ENCODE data around the gene APBB2. TPM values are rescaled to one million over a fixed set of nuclear protein-coding genes. Genes with fewer than 3 reads are reported as not detected.

The APBB2 gene
- total and polyA plus RNA-seq, 7 experiments from 2014 or later: 0.42 to 1.5 (median 0.59) TPM; not detected in 2

- Mint-ChIP-seq H3K36me3 (peaks cover 0 to 18% (median 1%) of the 10 kb centered on the region in 5 donors), H3K27ac (no peak overlapping the region)
- POLR2A ChIA-PET: no interaction called here
Observed at GRCh38 chr4:41024556-41025491, 189.5 kb downstream of the APBB2 start.

GRCh38 chr4:41022116-41022515 is 192.2 kb downstream of the APBB2 start:
- Histone ChIP-seq H3K4me1 (ENCODE audit: control insufficient read depth in 2 of 2, insufficient read depth in 2 of 2, low read length in 2 of 2) (no peaks in the 10 kb centered on the region), H3K27me3 (ENCODE audit: control insufficient read depth in 2 of 2, insufficient read depth in 2 of 2, low read length in 2 of 2) (no peaks in the 10 kb centered on the region), H3K27ac (ENCODE audit: low read depth, low read length) (no peak overlapping the region), H3K4me3 (ENCODE audit: low read length) (no peak overlapping the region), H3K36me3 (ENCODE audit: control insufficient read depth in 2 of 3, insufficient read depth in 3 of 3, low read length in 3 of 3) (no peaks in the 10 kb centered on the region), H3K9me3 (ENCODE audit: control insufficient read depth in 2 of 3, low read length in 3 of 3) (peaks cover 4 to 28% (median 5%) of the 10 kb centered on the region in 3 experiments)
- H3K36me3 Mint-ChIP-seq: peaks cover 0 to 15% (median 1%) of the 10 kb centered on the region in 5 donors
- ChIA-PET POLR2A (no interaction called here), CTCF (no interaction called here)
- H3K27ac Mint-ChIP-seq: no peak overlapping the region
- no peaks in the 10 kb centered on the region for H3K4me1 Mint-ChIP-seq
- ATAC-seq: no peak
- H3K4me3 Mint-ChIP-seq: no peak overlapping the region
- peaks cover 5 to 52% (median 23%) of the 10 kb centered on the region in 11 donors for H3K9me3 Mint-ChIP-seq
- no peak for DNase-seq
- peaks cover 0 to 6% (median 3%) of the 10 kb centered on the region in 5 donors for H3K27me3 Mint-ChIP-seq
- intact Hi-C loops (cut with micrococcal nuclease): no loop called here

More at GRCh38 chr4:41024556-41025491, 189.5 kb downstream of the APBB2 start:
- H3K27me3 ChIP-seq (ENCODE audit: control insufficient read depth in 2 of 2, insufficient read depth in 2 of 2, low read length in 2 of 2): no peaks in the 10 kb centered on the region
- H3K27ac ChIP-seq (ENCODE audit: low read depth, low read length): no peak overlapping the region
- H3K9me3 ChIP-seq (ENCODE audit: control insufficient read depth in 2 of 3, low read length in 3 of 3): peaks cover 4 to 28% (median 5%) of the 10 kb centered on the region in 3 experiments
- H3K4me3 ChIP-seq (ENCODE audit: low read length): no peak overlapping the region
- no peaks in the 10 kb centered on the region for H3K4me1 ChIP-seq (ENCODE audit: control insufficient read depth in 2 of 2, insufficient read depth in 2 of 2, low read length in 2 of 2)
- intact Hi-C loops (cut with micrococcal nuclease): no loop called here
- Mint-ChIP-seq H3K27me3 (peaks cover 0 to 4% (median 0%) of the 10 kb centered on the region in 5 donors), H3K4me3 (no peak overlapping the region), H3K4me1 (no peaks in the 10 kb centered on the region), H3K9me3 (peaks cover 10 to 54% (median 38%) of the 10 kb centered on the region in 11 donors)
- DNase-seq (no peak), ATAC-seq (no peak)
- CTCF ChIA-PET: no interaction called here
- H3K36me3 ChIP-seq (ENCODE audit: control insufficient read depth in 2 of 3, insufficient read depth in 3 of 3, low read length in 3 of 3): no peaks in the 10 kb centered on the region

GRCh38 chr4:41015016-41015675 is 199.2 kb downstream of the APBB2 start:
- Histone ChIP-seq H3K4me1 (ENCODE audit: control insufficient read depth in 2 of 2, insufficient read depth in 2 of 2, low read length in 2 of 2) (no peaks in the 10 kb centered on the region), H3K36me3 (ENCODE audit: control insufficient read depth in 2 of 3, insufficient read depth in 3 of 3, low read length in 3 of 3) (no peaks in the 10 kb centered on the region), H3K4me3 (ENCODE audit: low read length) (no peak overlapping the region), H3K27ac (ENCODE audit: low read depth, low read length) (no peak overlapping the region), H3K27me3 (ENCODE audit: control insufficient read depth in 2 of 2, insufficient read depth in 2 of 2, low read length in 2 of 2) (no peaks in the 10 kb centered on the region), H3K9me3 (ENCODE audit: control insufficient read depth in 2 of 3, low read length in 3 of 3) (no peaks in the 10 kb centered on the region)
- ATAC-seq (no peak), DNase-seq (no peak)
- Mint-ChIP-seq H3K4me3 (no peak overlapping the region), H3K27ac (no peak overlapping the region), H3K9me3 (peaks cover 0 to 2% (median 0%) of the 10 kb centered on the region in 11 donors), H3K27me3 (peaks cover 0 to 14% (median 3%) of the 10 kb centered on the region in 5 donors), H3K4me1 (no peaks in the 10 kb centered on the region), H3K36me3 (no peaks in the 10 kb centered on the region)
- ChIA-PET POLR2A (no interaction called here), CTCF (no interaction called here)
- intact Hi-C loops (cut with micrococcal nuclease): no loop called here

GRCh38 chr4:41014158-41014557 is 200.2 kb downstream of the APBB2 start:
- ChIA-PET POLR2A (no interaction called here), CTCF (no interaction called here)
- no peak overlapping the region for H3K4me3 Mint-ChIP-seq

GRCh38 chr4:41013746-41014145 is 200.6 kb downstream of the APBB2 start:
- Histone ChIP-seq H3K36me3 (ENCODE audit: control insufficient read depth in 2 of 3, insufficient read depth in 3 of 3, low read length in 3 of 3) (no peaks in the 10 kb centered on the region), H3K9me3 (ENCODE audit: control insufficient read depth in 2 of 3, low read length in 3 of 3) (no peaks in the 10 kb centered on the region), H3K4me3 (ENCODE audit: low read length) (no peak overlapping the region), H3K4me1 (ENCODE audit: control insufficient read depth in 2 of 2, insufficient read depth in 2 of 2, low read length in 2 of 2) (no peaks in the 10 kb centered on the region), H3K27ac (ENCODE audit: low read depth, low read length) (no peak overlapping the region), H3K27me3 (ENCODE audit: control insufficient read depth in 2 of 2, insufficient read depth in 2 of 2, low read length in 2 of 2) (no peaks in the 10 kb centered on the region)
- ChIA-PET CTCF (no interaction called here), POLR2A (no interaction called here)
- no peaks in the 10 kb centered on the region for H3K4me1 Mint-ChIP-seq
- ATAC-seq (no peak), DNase-seq (no peak)
- peaks cover 0 to 2% (median 0%) of the 10 kb centered on the region in 11 donors for H3K9me3 Mint-ChIP-seq
- no peak overlapping the region for H3K4me3 Mint-ChIP-seq
- intact Hi-C loops (cut with micrococcal nuclease): no loop called here
- H3K36me3 Mint-ChIP-seq: no peaks in the 10 kb centered on the region
- peaks cover 0 to 14% (median 3%) of the 10 kb centered on the region in 5 donors for H3K27me3 Mint-ChIP-seq
- H3K27ac Mint-ChIP-seq: no peak overlapping the region

More at GRCh38 chr4:41014158-41014557, 200.2 kb downstream of the APBB2 start:
- Mint-ChIP-seq H3K9me3 (peaks cover 0 to 2% (median 0%) of the 10 kb centered on the region in 11 donors), H3K4me1 (no peaks in the 10 kb centered on the region), H3K27ac (no peak overlapping the region), H3K36me3 (no peaks in the 10 kb centered on the region), H3K27me3 (peaks cover 0 to 14% (median 3%) of the 10 kb centered on the region in 5 donors)
- no peaks in the 10 kb centered on the region for H3K36me3 ChIP-seq (ENCODE audit: control insufficient read depth in 2 of 3, insufficient read depth in 3 of 3, low read length in 3 of 3)
- no peak overlapping the region for H3K27ac ChIP-seq (ENCODE audit: low read depth, low read length)
- H3K4me1 ChIP-seq (ENCODE audit: control insufficient read depth in 2 of 2, insufficient read depth in 2 of 2, low read length in 2 of 2): no peaks in the 10 kb centered on the region
- ATAC-seq (no peak), DNase-seq (no peak)
- H3K9me3 ChIP-seq (ENCODE audit: control insufficient read depth in 2 of 3, low read length in 3 of 3): no peaks in the 10 kb centered on the region
- intact Hi-C loops (cut with micrococcal nuclease): no loop called here
- H3K27me3 ChIP-seq (ENCODE audit: control insufficient read depth in 2 of 2, insufficient read depth in 2 of 2, low read length in 2 of 2): no peaks in the 10 kb centered on the region
- no peak overlapping the region for H3K4me3 ChIP-seq (ENCODE audit: low read length)

GRCh38 chr4:41012911-41013310 is 201.4 kb downstream of the APBB2 start:
- ChIA-PET CTCF (no interaction called here), POLR2A (no interaction called here)
- Mint-ChIP-seq H3K9me3 (peaks cover 0 to 2% (median 0%) of the 10 kb centered on the region in 11 donors), H3K27me3 (peaks cover 0 to 14% (median 3%) of the 10 kb centered on the region in 5 donors), H3K36me3 (no peaks in the 10 kb centered on the region), H3K27ac (no peak overlapping the region), H3K4me1 (no peaks in the 10 kb centered on the region), H3K4me3 (no peak overlapping the region)
- no peaks in the 10 kb centered on the region for H3K27me3 ChIP-seq (ENCODE audit: control insufficient read depth in 2 of 2, insufficient read depth in 2 of 2, low read length in 2 of 2)
- H3K36me3 ChIP-seq (ENCODE audit: control insufficient read depth in 2 of 3, insufficient read depth in 3 of 3, low read length in 3 of 3): no peaks in the 10 kb centered on the region
- intact Hi-C loops (cut with micrococcal nuclease): no loop called here
- H3K9me3 ChIP-seq (ENCODE audit: control insufficient read depth in 2 of 3, low read length in 3 of 3): no peaks in the 10 kb centered on the region
- ATAC-seq (no peak), DNase-seq (no peak)
- H3K4me3 ChIP-seq (ENCODE audit: low read length): no peak overlapping the region
- H3K4me1 ChIP-seq (ENCODE audit: control insufficient read depth in 2 of 2, insufficient read depth in 2 of 2, low read length in 2 of 2): no peaks in the 10 kb centered on the region
- H3K27ac ChIP-seq (ENCODE audit: low read depth, low read length): no peak overlapping the region

Measured in naive thymus-derived CD4-positive, alpha-beta T cell (primary cell).